Esophagus muscularis mucosa (tissue), 4 donors: ENCODE results near the gene ENO3. TPM values are rescaled to one million over a fixed set of nuclear protein-coding genes. Genes with fewer than 3 reads are reported as not detected.
"Not testable (repeated sequence)": the region's sequence is repeated elsewhere in the genome, so short reads cannot be mapped to it uniquely, and the experiment has no call there.

Experiments
- DNase-seq: peaks from one replicate; pipeline ENCODE4 v3.0.0-alpha.2; 2017; ENCODE audit errors: extremely low spot score
- H3K27ac ChIP-seq, 4 donors: fragments of 200-600 bp; sonication (generic); replicated peaks in 1 of 4; 1 replicate in 3 of 4; 2 replicates in 1 of 4; pipeline ENCODE4 v1.5.1; 2016 to 2019; ENCODE audit warnings: mild to moderate bottlenecking in 1 of 4
- H3K27me3 ChIP-seq, 4 donors: fragments of 200-600 bp; sonication (generic); one replicate each; pipeline versions ENCODE4 v1.5.1 to v1.6.0; 2016 to 2019
- H3K36me3 ChIP-seq, 4 donors: fragments of 200-600 bp; sonication (generic); one replicate each; pipeline ENCODE4 v1.5.1; 2016 to 2019
- H3K4me1 ChIP-seq, 4 donors: fragments of 200-600 bp; sonication (generic); one replicate each; pipeline ENCODE4 v1.5.1; 2016 to 2019
- H3K4me3 ChIP-seq, 4 donors: fragments of 200-600 bp; sonication (generic); 1 replicate in 2 of 4; 2 replicates in 2 of 4; pipeline ENCODE4 v1.5.1; 2016 to 2019; ENCODE audit warnings: mild to moderate bottlenecking in 4 of 4, moderate library complexity in 1 of 4
- H3K9me3 ChIP-seq, 4 donors: fragments of 200-600 bp; sonication (generic); 1 replicate in 3 of 4; 2 replicates in 1 of 4; pipeline ENCODE4 v1.5.1; 2016 to 2019
- CTCF ChIP-seq, 3 experiments: fragments of 200-600 bp in 2 of 3; fragments of 450-650 bp in 1 of 3; sonication (generic) in 2 of 3; IDR thresholded peaks; one replicate each; pipeline ENCODE4 v1.5.1; 2017 to 2019; ENCODE audit warnings: antibody characterized with exemption in 3 of 3, mild to moderate bottlenecking in 2 of 3, moderate library complexity in 1 of 3
- EP300 ChIP-seq: sonication (generic); formaldehyde crosslinking; IDR thresholded peaks from one replicate; pipeline ENCODE4 v1.6.1; 2017; ENCODE audit warnings: antibody characterized with exemption
- POLR2A ChIP-seq: fragments of 450-650 bp; IDR thresholded peaks from one replicate; pipeline ENCODE4 v1.6.1; 2017; ENCODE audit warnings: antibody characterized with exemption, moderate library complexity, mild to moderate bottlenecking, low read depth
- POLR2AphosphoS5 ChIP-seq, 2 donors: sonication (generic); formaldehyde crosslinking; IDR thresholded peaks; one replicate each; pipeline ENCODE4 v1.6.1; 2017; ENCODE audit warnings: antibody characterized with exemption in 2 of 2
- WGBS: methylation state at CpG from one replicate; pipeline ENCODE4 v1.1.5; 2018; 5-methylcytosine and 5-hydroxymethylcytosine counted together
- intact Hi-C: fragments of 100-400 bp; cut with DNase I; formaldehyde crosslinking; loops from one replicate; pipeline ENCODE4 v1.15.1; 2023
- total RNA-seq, 4 donors: library from RNA; depleted of rRNA; stranded (reverse); fragments of >200 nt; gene quantifications; one replicate each; pipeline versions ENCODE4 v1.1.0 to v1.2.1, GENCODE V29; 2016

ENO3 gene
- total RNA-seq: 1 to 10 TPM; 1.2 to 7.2 (median 2.1) TPM

GRCh38 chr17:4950746-4951204, at the start of gene ENO3:
Gene ENO3, plus strand, starts transcription at chr17:4951119. Its CDS starts 711 bp downstream, at chr17:4951830.
- H3K27me3 ChIP-seq: no peaks in the 10 kb centered on the region
- H3K4me3 ChIP-seq: peak within 1 kb of the TSS; percentile 87 to 100 (median 100)
- peaks cover 0 to 2% (median 0%) of the 10 kb centered on the region in 4 donors for H3K9me3 ChIP-seq
- H3K36me3 ChIP-seq: peaks cover 0 to 18% (median 10%) of the 10 kb centered on the region in 4 donors
- 46% methylated on average over 5 of the region's 7 CpGs for WGBS
- H3K27ac ChIP-seq: peak within 1 kb of the TSS; percentile 94 to 100 (median 98)
- H3K4me1 ChIP-seq: peaks cover 30 to 48% (median 44%) of the 10 kb centered on the region in 4 donors
- no peak for DNase-seq
- intact Hi-C loops: no loop called here
- TF ChIP-seq POLR2AphosphoS5 (IDR thresholded peaks at IDR 0.05): no peak
- TF ChIP-seq CTCF (IDR thresholded peaks at IDR 0.05): no peak
- no peak for TF ChIP-seq POLR2A
- TF ChIP-seq EP300: no peak

GRCh38 chr17:4901648-4902344, 49.1 kb upstream of the ENO3 start:
- Histone ChIP-seq H3K27me3 (peaks cover 0 to 54% (median 26%) of the 10 kb centered on the region in 4 donors), H3K9me3 (no peaks in the 10 kb centered on the region), H3K36me3 (peaks cover under 1 to 9% (median 6%) of the 10 kb centered on the region in 4 donors), H3K4me3 (peak overlapping the region in 2 of 4 donors; percentile 46 to 53), H3K4me1 (peaks cover 10 to 47% (median 33%) of the 10 kb centered on the region in 4 donors), H3K27ac (peak overlapping the region in 2 of 4 donors; percentile 36 to 59)
- intact Hi-C loops: no loop called here
- DNase-seq: no peak
- WGBS: 50% methylated on average over 19 of the region's 48 CpGs
- TF ChIP-seq POLR2AphosphoS5 (IDR thresholded peaks at IDR 0.05) (peak; percentile 25 to 53), POLR2A (no peak)

- H3K9me3 ChIP-seq: no peaks in the 10 kb centered on the region
- peaks cover 0 to 2% (median under 1%) of the 10 kb centered on the region in 4 donors for H3K36me3 ChIP-seq
- WGBS: 83% methylated on average over 8 of the region's 8 CpGs
- TF ChIP-seq POLR2AphosphoS5 (IDR thresholded peaks at IDR 0.05) (no peak), POLR2A (no peak), CTCF (IDR thresholded peaks at IDR 0.05) (no peak), EP300 (no peak)
- no peak overlapping the region for H3K4me3 ChIP-seq
- H3K4me1 ChIP-seq: peaks cover 10 to 47% (median 33%) of the 10 kb centered on the region in 4 donors
- DNase-seq: no peak
- peak overlapping the region in 2 of 4 donors; percentile 36 to 59 for H3K27ac ChIP-seq
- intact Hi-C loops: no loop called here
- H3K27me3 ChIP-seq: peaks cover 0 to 54% (median 26%) of the 10 kb centered on the region in 4 donors
These were observed 48.4 kb upstream of the ENO3 start for GRCh38 chr17:4902540-4902939.

- peak within 1 kb of the TSS in 2 of 4 donors; percentile 36 to 59 for H3K27ac ChIP-seq
- DNase-seq: peak; percentile 94
- peak within 1 kb of the TSS in 1 of 4 donors; percentile 53 for H3K4me3 ChIP-seq
- peaks cover 0 to 54% (median 26%) of the 10 kb centered on the region in 4 donors for H3K27me3 ChIP-seq
- no peaks in the 10 kb centered on the region for H3K36me3 ChIP-seq
- peaks cover 10 to 47% (median 35%) of the 10 kb centered on the region in 4 donors for H3K4me1 ChIP-seq
- intact Hi-C loops: no loop called here
- no peaks in the 10 kb centered on the region for H3K9me3 ChIP-seq
- 17% methylated on average over 6 of the region's 10 CpGs for WGBS
- TF ChIP-seq POLR2AphosphoS5 (IDR thresholded peaks at IDR 0.05) (peak in 1 of 2 donors; percentile 17), EP300 (no peak), CTCF (IDR thresholded peaks at IDR 0.05) (peak; percentile 64 to 83 (median 80)), POLR2A (no peak)
These were observed 47.7 kb upstream of the ENO3 start, which contains the start of gene CHRNE for GRCh38 chr17:4903051-4903818. Gene CHRNE, minus strand, starts transcription at chr17:4903098. Its CDS starts 35 bp downstream, at chr17:4903063.

- H3K4me3 ChIP-seq, H3K9me3 ChIP-seq, DNase-seq, H3K36me3 ChIP-seq, H3K27ac ChIP-seq: not testable (repeated sequence)
- intact Hi-C loops: loop anchor here (5.0 kb wide), 2 partner anchors 81 to 156 kb away; partner anchors contain the start of gene CAMTA2
- peaks cover 0 to 24% (median 3%) of the 10 kb centered on the region in 4 donors for H3K27me3 ChIP-seq
- H3K4me1 ChIP-seq: peaks cover 5 to 28% (median 18%) of the 10 kb centered on the region in 4 donors
These were observed 44.3 kb upstream of the ENO3 start for GRCh38 chr17:4906642-4907041.
